Activated CD4-positive, alpha-beta T cell treated with anti-CD3 and anti-CD28 coated beads, Interleukin-2, amount 50 U/mL, for 4 hours (primary cell): ENCODE results near the gene VDAC1.
"Not testable (repeated sequence)": the region's sequence is repeated elsewhere in the genome, so short reads cannot be mapped to it uniquely, and the experiment has no call there.

Experiments
- DNase-seq, 2 experiments: peaks; one replicate each; pipeline ENCODE4 v3.0.0-alpha.2; 2020

Gene VDAC1

DNA sequence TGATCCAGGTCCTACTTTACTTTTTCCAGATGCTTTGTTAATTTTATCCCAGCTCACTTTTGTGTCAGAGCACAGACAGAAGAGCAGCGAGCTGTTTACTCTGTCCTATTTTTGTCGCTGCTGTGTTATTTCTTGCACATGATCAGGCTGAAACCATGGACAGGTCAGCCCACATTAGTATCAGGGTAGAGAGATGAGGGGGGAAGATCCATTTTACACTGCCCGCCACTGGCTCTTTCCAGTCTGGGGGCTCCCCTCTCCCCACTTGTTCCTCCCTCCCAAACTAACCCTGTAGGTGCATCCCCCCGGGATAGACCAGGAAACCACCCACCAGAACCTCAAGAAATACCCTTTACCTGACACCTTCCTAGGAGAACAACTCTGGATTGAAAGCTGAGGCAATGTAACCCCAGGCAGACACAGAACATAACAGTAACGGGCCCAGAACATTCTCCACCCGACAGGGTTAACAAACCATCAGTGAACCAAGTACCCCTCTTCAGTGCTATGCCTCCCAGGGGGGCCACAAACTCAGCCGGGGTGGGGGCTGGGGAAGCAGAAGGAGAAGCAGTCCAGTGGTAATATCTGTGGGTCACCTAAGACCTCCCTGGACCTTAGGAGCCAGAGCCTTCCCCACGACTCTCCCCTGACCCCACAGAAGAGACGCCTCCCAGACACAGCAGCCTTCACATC, 10.3 kb downstream of the VDAC1 start:
- no peak for DNase-seq

DNA sequence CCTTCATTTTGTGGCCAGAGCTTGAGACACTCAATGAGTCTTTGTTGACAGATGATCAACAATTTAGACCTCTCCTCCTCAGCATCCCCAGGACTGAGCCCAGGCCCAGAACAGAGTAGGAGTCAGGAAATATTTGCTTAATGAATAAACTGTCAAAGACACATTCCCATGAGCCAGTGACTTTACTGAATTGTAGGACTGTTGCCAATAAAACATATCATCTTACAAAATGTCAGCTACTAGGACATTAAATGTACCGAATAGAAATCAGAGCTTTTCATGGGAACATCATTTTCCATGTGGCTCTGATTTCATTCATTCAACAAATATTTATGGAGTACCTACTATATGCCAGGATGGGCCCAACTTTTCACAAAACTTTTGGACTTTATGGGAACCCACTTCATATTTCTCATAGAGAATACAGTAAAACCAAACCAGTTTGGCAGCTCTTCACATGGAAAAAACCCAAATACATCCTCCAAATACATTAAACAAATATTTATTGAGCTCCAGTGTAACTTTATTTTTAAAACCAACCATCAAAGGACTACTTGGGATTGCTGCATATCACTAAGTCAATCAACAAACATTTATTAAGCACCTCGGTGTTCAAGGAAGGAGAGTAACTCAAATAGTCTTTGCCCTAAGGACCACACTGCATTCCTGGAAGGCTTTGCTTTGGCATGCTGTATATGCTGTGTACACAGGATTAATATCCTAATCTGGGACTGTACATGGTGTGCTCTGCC, 11.4 kb downstream of the VDAC1 start:
- no peak for DNase-seq

GRCh38 chr5:133992429-133993155, 12.2 kb downstream of the VDAC1 start:
- no peak for DNase-seq

GRCh38 chr5:133991171-133991910, 13.4 kb downstream of the VDAC1 start:
- DNase-seq, result no peak

GRCh38 chr5:133990396-133990795, 14.4 kb downstream of the VDAC1 start:
- no peak for DNase-seq

- DNase-seq, result no peak
These were observed 19.1 kb downstream of the VDAC1 start for GRCh38 chr5:133985540-133986180.

GRCh38 chr5:133983674-133984073, 21.1 kb downstream of the VDAC1 start:
- DNase-seq, result no peak

GRCh38 chr5:133981714-133982113, 23.1 kb downstream of the VDAC1 start:
- DNase-seq, result no peak

DNA sequence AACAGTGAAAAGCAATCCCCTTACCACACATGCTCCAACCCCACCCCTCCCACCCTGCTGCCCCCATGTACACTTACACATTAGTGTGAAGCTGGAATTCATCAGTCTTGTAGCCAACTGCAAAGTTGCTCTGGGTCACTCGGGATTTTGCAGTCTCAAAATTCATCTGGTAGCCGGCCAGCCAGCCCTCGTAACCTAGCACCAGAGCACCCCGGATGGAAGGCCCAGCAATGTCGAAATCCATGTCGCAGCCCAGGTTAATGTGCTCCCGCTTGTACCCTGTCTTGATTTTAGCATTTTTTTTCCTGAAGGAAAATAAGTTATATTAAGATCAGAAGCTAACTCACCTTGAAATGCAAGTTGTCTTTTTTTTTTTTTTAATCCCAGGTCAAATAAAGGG, 24.1 kb downstream of the VDAC1 start:
- no peak for DNase-seq

- no peak for DNase-seq
These were observed 25.8 kb downstream of the VDAC1 start for GRCh38 chr5:133978943-133979342.

GRCh38 chr5:133977858-133978257, 26.9 kb downstream of the VDAC1 start:
- DNase-seq, result no peak

- DNase-seq, result no peak
These were observed 27.5 kb downstream of the VDAC1 start for GRCh38 chr5:133977161-133977787.

- not testable (repeated sequence) for DNase-seq
These were observed 29.2 kb downstream of the VDAC1 start for GRCh38 chr5:133975546-133975945.

DNA sequence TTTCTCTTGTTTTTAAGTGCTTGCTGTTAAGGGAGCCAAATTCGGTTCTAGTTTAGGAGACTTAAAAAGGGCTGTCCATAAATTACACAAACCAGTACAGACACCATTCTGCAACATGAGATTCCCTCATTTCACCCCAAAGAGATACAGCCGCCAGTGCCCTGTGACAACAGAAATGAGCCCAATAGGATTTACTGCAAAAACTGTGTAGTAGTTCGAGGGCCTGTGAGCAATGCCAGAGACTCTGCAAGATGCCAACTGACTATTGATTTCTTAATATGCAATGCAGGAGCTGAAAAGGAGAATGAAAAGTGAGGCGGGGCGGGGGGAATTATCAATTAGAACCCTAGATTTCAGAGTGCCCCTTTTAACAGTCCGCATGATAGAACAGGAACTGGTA, 30.6 kb downstream of the VDAC1 start:
- no peak for DNase-seq

DNA sequence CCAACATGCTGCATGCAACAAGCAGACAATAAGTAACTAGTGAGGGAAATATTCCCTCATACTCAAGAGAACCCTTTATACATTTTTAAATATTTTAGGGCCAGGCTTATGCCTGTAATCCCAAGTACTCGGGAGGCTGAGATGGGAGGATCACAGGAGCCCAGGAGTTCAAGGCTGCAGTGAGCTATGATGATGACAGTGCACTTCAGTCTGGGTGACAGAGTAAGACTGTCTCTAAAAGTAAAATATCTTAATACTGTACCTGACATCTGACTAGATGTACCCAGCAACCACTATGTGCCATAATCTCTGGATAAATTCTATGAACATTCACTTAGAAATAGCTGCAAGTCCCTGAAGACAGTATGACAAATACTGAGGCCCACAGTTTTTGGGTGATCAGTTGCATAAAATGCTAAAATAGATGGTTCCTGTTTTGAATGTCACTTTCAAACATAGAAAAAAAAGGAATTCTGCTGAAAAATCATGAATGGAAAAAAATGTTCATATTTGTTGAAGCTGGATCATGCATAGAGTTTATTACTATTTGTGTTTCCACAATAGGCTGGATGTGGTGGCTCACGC, 34.4 kb downstream of the VDAC1 start:
- DNase-seq, result no peak

GRCh38 chr5:133969654-133970324, 35.0 kb downstream of the VDAC1 start:
- DNase-seq, result no peak

DNA sequence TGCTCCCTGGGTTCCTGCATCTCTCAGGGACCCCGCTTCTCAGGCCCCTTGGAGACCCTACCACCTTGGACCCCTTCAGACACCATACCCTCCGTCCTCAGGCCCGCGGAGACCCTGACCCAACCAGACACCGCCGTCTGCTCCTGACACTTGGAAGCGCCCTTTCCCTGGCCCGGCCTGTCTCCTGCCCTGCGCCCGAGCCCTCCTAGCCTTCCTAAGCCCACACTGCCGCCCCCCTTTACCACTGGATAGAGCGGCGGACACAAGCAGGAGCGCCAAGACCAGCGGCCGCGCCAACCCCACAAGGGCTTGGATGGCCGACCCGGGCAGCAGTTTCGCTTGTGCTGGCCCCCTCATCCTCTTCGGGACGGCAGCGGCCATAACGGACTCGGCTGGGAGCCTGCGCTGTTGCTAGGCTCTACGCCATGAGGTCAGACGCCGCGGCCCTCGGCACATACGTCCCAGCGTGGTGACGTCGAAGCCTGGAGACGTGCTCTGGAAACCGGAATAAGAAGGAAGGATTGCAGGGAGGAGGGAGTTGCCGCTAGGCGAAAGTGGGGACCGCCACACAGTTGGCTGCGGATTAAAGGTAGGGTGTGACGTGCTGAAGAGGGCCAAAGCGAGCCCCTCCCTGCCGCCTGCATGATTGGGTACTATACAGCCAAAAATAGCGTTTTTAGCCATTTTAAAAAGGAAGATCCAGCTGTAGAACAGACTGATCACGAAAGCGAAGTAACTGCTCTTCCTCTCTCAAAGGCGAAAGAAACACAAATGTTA, 36.4 kb downstream of the VDAC1 start, which contains the start of gene C5orf15:
Gene C5orf15 (minus strand): TSS at position 422 of the 777 bp plus-strand sequence. CDS start 41 bp downstream, at position 381.
- peak; percentile 84 to 85 for DNase-seq

DNA sequence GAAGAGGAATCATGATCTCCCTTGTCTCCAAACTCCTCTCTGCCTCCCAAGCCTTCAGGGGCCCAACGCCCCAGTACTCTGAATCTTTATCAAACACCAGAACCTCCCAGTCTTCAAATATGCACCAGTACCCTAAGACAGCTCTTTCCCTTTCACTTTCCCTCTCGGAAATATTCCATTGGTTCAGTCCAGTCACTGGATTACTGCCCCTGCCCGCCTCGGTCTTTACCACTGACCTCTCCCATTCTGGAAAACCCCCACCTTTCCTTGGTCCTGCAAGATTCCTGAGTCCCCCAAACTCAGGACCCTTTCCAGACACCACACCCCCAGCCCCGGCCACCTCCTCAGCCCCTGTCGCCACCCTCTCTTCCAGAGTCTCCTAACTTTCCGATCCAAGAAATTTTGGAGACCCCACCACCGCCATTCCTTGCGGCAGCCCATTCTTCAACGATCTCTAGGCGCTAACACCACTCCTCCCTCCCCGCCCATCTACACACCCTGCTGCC, 37.0 kb downstream of the VDAC1 start:
- no peak for DNase-seq

DNA sequence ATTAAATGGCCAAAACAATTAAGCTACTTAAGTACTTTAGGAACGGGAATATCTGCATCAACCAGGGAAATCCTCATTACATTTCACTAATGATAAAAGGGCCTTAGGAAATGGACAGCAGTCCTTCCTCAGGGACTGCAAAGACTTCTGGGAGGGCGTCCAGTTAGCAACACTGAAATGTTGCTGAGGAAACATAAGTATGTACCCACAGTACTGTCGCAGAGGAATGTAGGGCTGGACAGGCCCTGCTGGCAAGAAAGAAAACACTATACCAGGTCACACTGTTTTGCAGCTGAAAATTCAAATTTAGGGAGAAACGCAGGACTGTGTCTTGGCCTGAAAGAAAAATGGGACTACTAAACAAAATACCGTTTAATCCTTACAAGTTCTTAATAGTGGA, 37.7 kb downstream of the VDAC1 start:
- DNase-seq, result no peak

GRCh38 chr5:133966090-133966489, 38.7 kb downstream of the VDAC1 start:
- DNase-seq, result no peak
